ENCODE measurements around the gene BABAM2. TPM values are rescaled to one million over a fixed set of nuclear protein-coding genes. Genes with fewer than 3 reads are reported as not detected.
A peak's percentile ranks its signal among the peaks of the same experiment; 100 is the strongest.

The BABAM2 gene
- total RNA-seq, 4 donors from 2014 or later = 24.3 to 46.1 (median 44.5) TPM

- WGBS, 2 donors = 57 to 78% methylated on average over 1 of the region's 1 CpG
These were observed 11.6 kb downstream of the BABAM2 start for GRCh38 chr2:27902098-27902497.

GRCh38 chr2:27903018-27903417 is 12.5 kb downstream of the BABAM2 start:
- Histone ChIP-seq H3K4me3 (no peak overlapping the region), H3K36me3 (peaks cover 0 to 17% (median 0%) of the 10 kb centered on the region in 3 donors), H3K27me3 (no peaks in the 10 kb centered on the region), H3K4me1 (peaks cover 0 to 8% (median 0%) of the 10 kb centered on the region in 4 donors), H3K27ac (peak overlapping the region in 1 of 4 donors; percentile 23), H3K9me3 (no peaks in the 10 kb centered on the region)
- TF ChIP-seq EP300 (IDR thresholded peaks at IDR 0.05) (no peak), POLR2A (IDR thresholded peaks at IDR 0.05) (no peak)
- TF ChIP-seq, protein P1, sequence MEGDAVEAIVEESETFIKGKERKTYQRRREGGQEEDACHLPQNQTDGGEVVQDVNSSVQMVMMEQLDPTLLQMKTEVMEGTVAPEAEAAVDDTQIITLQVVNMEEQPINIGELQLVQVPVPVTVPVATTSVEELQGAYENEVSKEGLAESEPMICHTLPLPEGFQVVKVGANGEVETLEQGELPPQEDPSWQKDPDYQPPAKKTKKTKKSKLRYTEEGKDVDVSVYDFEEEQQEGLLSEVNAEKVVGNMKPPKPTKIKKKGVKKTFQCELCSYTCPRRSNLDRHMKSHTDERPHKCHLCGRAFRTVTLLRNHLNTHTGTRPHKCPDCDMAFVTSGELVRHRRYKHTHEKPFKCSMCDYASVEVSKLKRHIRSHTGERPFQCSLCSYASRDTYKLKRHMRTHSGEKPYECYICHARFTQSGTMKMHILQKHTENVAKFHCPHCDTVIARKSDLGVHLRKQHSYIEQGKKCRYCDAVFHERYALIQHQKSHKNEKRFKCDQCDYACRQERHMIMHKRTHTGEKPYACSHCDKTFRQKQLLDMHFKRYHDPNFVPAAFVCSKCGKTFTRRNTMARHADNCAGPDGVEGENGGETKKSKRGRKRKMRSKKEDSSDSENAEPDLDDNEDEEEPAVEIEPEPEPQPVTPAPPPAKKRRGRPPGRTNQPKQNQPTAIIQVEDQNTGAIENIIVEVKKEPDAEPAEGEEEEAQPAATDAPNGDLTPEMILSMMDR (IDR thresholded peaks at IDR 0.05) = no peak
- no peak for DNase-seq (ENCODE audit: low spot score in 2 of 2)
- WGBS, 2 donors = 53 to 61% methylated on average over 2 of the region's 2 CpGs

More at GRCh38 chr2:27902098-27902497, 11.6 kb downstream of the BABAM2 start:
- no peak for DNase-seq (ENCODE audit: low spot score in 2 of 2)
- no peak overlapping the region for H3K27ac ChIP-seq
- no peaks in the 10 kb centered on the region for H3K9me3 ChIP-seq
- no peak overlapping the region for H3K4me3 ChIP-seq
- peaks cover 0 to 18% (median 0%) of the 10 kb centered on the region in 3 donors for H3K36me3 ChIP-seq
- H3K4me1 ChIP-seq = peaks cover 0 to 8% (median 0%) of the 10 kb centered on the region in 4 donors
- no peak for TF ChIP-seq EP300 (IDR thresholded peaks at IDR 0.05)
- TF ChIP-seq, protein P1 (IDR thresholded peaks at IDR 0.05) = no peak
- TF ChIP-seq POLR2A (IDR thresholded peaks at IDR 0.05) = no peak
- H3K27me3 ChIP-seq = no peaks in the 10 kb centered on the region

- peaks cover 0 to 9% (median 0%) of the 10 kb centered on the region in 3 donors for H3K36me3 ChIP-seq
- H3K27ac ChIP-seq = peak overlapping the region in 1 of 4 donors; percentile 23
- H3K27me3 ChIP-seq = no peaks in the 10 kb centered on the region
- no peak for DNase-seq (ENCODE audit: low spot score in 2 of 2)
- TF ChIP-seq, protein P1 (IDR thresholded peaks at IDR 0.05) = no peak
- TF ChIP-seq POLR2A (IDR thresholded peaks at IDR 0.05) = no peak
- no peak for TF ChIP-seq EP300 (IDR thresholded peaks at IDR 0.05)
- H3K4me1 ChIP-seq = peaks cover 0 to 8% (median 0%) of the 10 kb centered on the region in 4 donors
- 92 to 95% methylated on average over 10 of the region's 10 CpGs for WGBS, 2 donors
- no peak overlapping the region for H3K4me3 ChIP-seq
- no peaks in the 10 kb centered on the region for H3K9me3 ChIP-seq
These were observed 13.3 kb downstream of the BABAM2 start for GRCh38 chr2:27903649-27904404.

DNA sequence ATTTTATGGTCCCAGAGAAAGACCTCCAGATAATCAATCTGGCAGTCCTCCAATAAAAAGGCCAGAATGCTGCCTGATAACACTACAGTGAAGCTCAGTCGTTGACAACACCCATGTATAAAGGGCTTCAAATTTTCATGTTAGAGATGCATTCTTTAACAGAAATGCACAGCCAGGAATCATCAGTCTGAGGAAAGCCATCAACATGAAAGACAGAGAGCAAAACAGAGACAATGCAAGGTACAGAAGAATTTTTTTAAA is 13.8 kb downstream of the BABAM2 start:
- H3K4me3 ChIP-seq = no peak overlapping the region
- H3K36me3 ChIP-seq = peaks cover 0 to 4% (median 0%) of the 10 kb centered on the region in 3 donors
- H3K27me3 ChIP-seq = no peaks in the 10 kb centered on the region
- TF ChIP-seq EP300 (IDR thresholded peaks at IDR 0.05) = no peak
- TF ChIP-seq, protein P1 (IDR thresholded peaks at IDR 0.05) = no peak
- TF ChIP-seq POLR2A (IDR thresholded peaks at IDR 0.05) = no peak
- peaks cover 0 to 8% (median 0%) of the 10 kb centered on the region in 4 donors for H3K4me1 ChIP-seq
- 53 to 56% methylated on average over 1 of the region's 1 CpG for WGBS, 2 donors
- H3K27ac ChIP-seq = no peak overlapping the region
- DNase-seq (ENCODE audit: low spot score in 2 of 2) = no peak
- no peaks in the 10 kb centered on the region for H3K9me3 ChIP-seq

DNA sequence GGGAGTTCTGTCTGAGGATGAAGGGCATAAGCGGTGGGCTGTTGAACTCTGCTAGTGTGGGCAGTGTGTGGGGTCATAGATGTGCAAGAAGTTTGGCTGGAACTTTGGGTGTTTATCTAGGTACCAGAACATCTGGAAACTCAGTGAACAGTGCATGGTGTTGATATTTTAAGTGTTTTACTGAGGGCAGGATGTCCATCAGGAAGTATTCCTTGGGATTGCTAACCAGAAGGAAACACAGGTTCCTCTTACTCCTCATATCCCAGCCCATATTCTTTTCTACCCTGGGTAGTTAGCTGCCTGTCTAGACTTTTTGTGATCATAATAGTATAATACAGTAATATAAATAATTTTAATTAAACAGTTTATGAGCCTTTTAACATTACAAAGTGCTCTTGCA is 15.5 kb downstream of the BABAM2 start:
- no peak overlapping the region for H3K27ac ChIP-seq
- no peaks in the 10 kb centered on the region for H3K36me3 ChIP-seq
- WGBS, 2 donors = 77 to 88% methylated on average over 1 of the region's 1 CpG
- H3K4me3 ChIP-seq = no peak overlapping the region
- TF ChIP-seq, protein P1 (IDR thresholded peaks at IDR 0.05) = no peak
- TF ChIP-seq EP300 (IDR thresholded peaks at IDR 0.05) = no peak
- TF ChIP-seq POLR2A (IDR thresholded peaks at IDR 0.05) = no peak
- no peaks in the 10 kb centered on the region for H3K9me3 ChIP-seq
- no peak for DNase-seq (ENCODE audit: low spot score in 2 of 2)
- no peaks in the 10 kb centered on the region for H3K27me3 ChIP-seq
- peaks cover 0 to 8% (median 0%) of the 10 kb centered on the region in 4 donors for H3K4me1 ChIP-seq
